H9 (cell line): ENCODE measurements around the gene HCN2. TPM values are rescaled to one million over a fixed set of nuclear protein-coding genes. Genes with fewer than 3 reads are reported as not detected.

Source experiments
- DNase-seq: peaks from one replicate; pipeline ENCODE4 v3.0.0-alpha.2; 2017
- H2AFZ ChIP-seq: one replicate; pipeline ENCODE4 v1.6.1; 2013; ENCODE audit warnings: mild to moderate bottlenecking, low read length, control low read depth, moderate library complexity
- H2AK5ac ChIP-seq: 2 replicates; pipeline ENCODE4 v1.6.1; 2013; ENCODE audit warnings: low read length, control low read depth, mixed read lengths; ENCODE audit not compliant: insufficient read length
- H2BK120ac ChIP-seq: one replicate; pipeline ENCODE4 v1.6.1; 2013; ENCODE audit warnings: low read depth, mild to moderate bottlenecking, low read length, control low read depth, inconsistent platforms; ENCODE audit not compliant: poor library complexity, severe bottlenecking
- H2BK12ac ChIP-seq: 2 replicates; pipeline ENCODE4 v1.6.1; 2013; ENCODE audit warnings: low read length, control low read depth, mixed read lengths, low read depth; ENCODE audit not compliant: insufficient read length
- H2BK15ac ChIP-seq: 2 replicates; pipeline ENCODE4 v1.6.1; 2013; ENCODE audit warnings: low read depth, low read length, control low read depth
- H2BK20ac ChIP-seq: one replicate; pipeline ENCODE4 v1.6.1; 2013; ENCODE audit warnings: low read depth, mild to moderate bottlenecking, low read length, control low read depth, inconsistent platforms; ENCODE audit not compliant: poor library complexity, severe bottlenecking
- H2BK5ac ChIP-seq: 2 replicates; pipeline ENCODE4 v1.6.1; 2013; ENCODE audit warnings: low read length, control low read depth, mixed read lengths; ENCODE audit not compliant: insufficient read length
- H3K14ac ChIP-seq: 2 replicates; pipeline ENCODE4 v1.6.1; 2013; ENCODE audit warnings: low read length, control low read depth; ENCODE audit not compliant: insufficient read depth
- H3K18ac ChIP-seq: 2 replicates; pipeline ENCODE4 v1.6.1; 2013; ENCODE audit warnings: low read depth, mild to moderate bottlenecking, mixed read lengths, low read length, control low read depth; ENCODE audit not compliant: insufficient read length
- H3K23ac ChIP-seq: 2 replicates; pipeline ENCODE4 v1.6.1; 2013; ENCODE audit warnings: low read length, control low read depth, mixed read lengths, low read depth; ENCODE audit not compliant: insufficient read length
- H3K23me2 ChIP-seq: 2 replicates; pipeline ENCODE4 v1.6.1; 2013; ENCODE audit warnings: low read depth, mild to moderate bottlenecking, mixed read lengths, low read length, control low read depth; ENCODE audit not compliant: insufficient read length, poor library complexity, severe bottlenecking
- H3K27ac ChIP-seq: 2 replicates; pipeline ENCODE4 v1.5.1; 2013; ENCODE audit warnings: low read length, control low read depth, mixed read lengths, low read depth; ENCODE audit not compliant: insufficient read length
- H3K27me3 ChIP-seq: 2 replicates; pipeline ENCODE4 v1.6.1; 2013; ENCODE audit warnings: low read length, control low read depth, inconsistent platforms; ENCODE audit not compliant: insufficient read depth
- H3K4ac ChIP-seq: 2 replicates; pipeline ENCODE4 v1.6.1; 2013; ENCODE audit warnings: low read depth, mild to moderate bottlenecking, control low read depth, inconsistent platforms, low read length, moderate library complexity
- H3K4me1 ChIP-seq: 2 replicates; pipeline ENCODE4 v1.6.1; 2013; ENCODE audit warnings: low read length, control low read depth, inconsistent platforms; ENCODE audit not compliant: insufficient read depth
- H3K4me2 ChIP-seq: 2 replicates; pipeline ENCODE4 v1.6.1; 2013; ENCODE audit warnings: low read length, control low read depth, mixed read lengths; ENCODE audit not compliant: insufficient read length, insufficient read depth
- H3K56ac ChIP-seq: 2 replicates; pipeline ENCODE4 v1.6.1; 2013; ENCODE audit warnings: low read depth, mild to moderate bottlenecking, mixed read lengths, low read length, control low read depth; ENCODE audit not compliant: insufficient read length
- H3K79me1 ChIP-seq: 2 replicates; pipeline ENCODE4 v1.6.1; 2013; ENCODE audit warnings: low read depth, mild to moderate bottlenecking, moderate library complexity, low read length, control low read depth, inconsistent platforms; ENCODE audit not compliant: insufficient read depth, poor library complexity, severe bottlenecking
- H3K79me2 ChIP-seq: 2 replicates; pipeline ENCODE4 v1.6.1; 2013; ENCODE audit warnings: low read length, control low read depth, inconsistent platforms; ENCODE audit not compliant: insufficient read depth
- H3K9ac ChIP-seq: 2 replicates; pipeline ENCODE4 v1.6.1; 2013; ENCODE audit warnings: low read length, control low read depth, mixed read lengths; ENCODE audit not compliant: insufficient read length; ENCODE audit errors: extremely low read depth
- H3K9me3 ChIP-seq: one replicate; pipeline ENCODE4 v1.6.1; 2013; ENCODE audit warnings: low read depth, low read length, inconsistent platforms; ENCODE audit not compliant: control insufficient read depth
- H3T11ph ChIP-seq: one replicate; pipeline ENCODE4 v1.6.1; 2013; ENCODE audit warnings: mild to moderate bottlenecking, low read length, control low read depth, inconsistent platforms
- H4K20me1 ChIP-seq: one replicate; pipeline ENCODE4 v1.6.1; 2013; ENCODE audit not compliant: control insufficient read depth, insufficient read length, insufficient read depth
- H4K5ac ChIP-seq: 2 replicates; pipeline ENCODE4 v1.6.1; 2013; ENCODE audit warnings: low read depth, mild to moderate bottlenecking, mixed read lengths, low read length, control low read depth; ENCODE audit not compliant: insufficient read length
- H4K8ac ChIP-seq: replicated peaks from 2 replicates; pipeline ENCODE4 v1.6.1; 2013; ENCODE audit warnings: low read length, control low read depth, mixed read lengths, low read depth; ENCODE audit not compliant: insufficient read length
- H4K91ac ChIP-seq: 2 replicates; pipeline ENCODE4 v1.6.1; 2013; ENCODE audit warnings: low read depth, mild to moderate bottlenecking, moderate library complexity, mixed read lengths, low read length, control low read depth; ENCODE audit not compliant: insufficient read length
- H3K27ac Mint-ChIP-seq, 3 experiments: 2 replicates in 2 of 3; 3 replicates in 1 of 3; pipeline ENCODE4 v1.8.0; 2020 to 2021; ENCODE audit warnings: mixed read lengths in 3 of 3, mild to moderate bottlenecking in 1 of 3, moderate library complexity in 1 of 3
- H3K27me3 Mint-ChIP-seq: 2 replicates; pipeline ENCODE4 v1.8.0; 2021; ENCODE audit warnings: low read depth, mild to moderate bottlenecking, moderate library complexity, mixed read lengths
- H3K36me3 Mint-ChIP-seq, 3 experiments: 2 replicates in 2 of 3; 3 replicates in 1 of 3; pipeline ENCODE4 v1.8.0; 2020 to 2021; ENCODE audit warnings: low read depth in 3 of 3, mixed read lengths in 3 of 3; ENCODE audit not compliant: insufficient read depth in 1 of 3
- H3K4me1 Mint-ChIP-seq, 2 experiments: 2 replicates each; pipeline ENCODE4 v1.8.0; 2020; ENCODE audit warnings: mixed read lengths in 2 of 2
- H3K4me3 Mint-ChIP-seq, 2 experiments: 2 replicates in 1 of 2; 3 replicates in 1 of 2; pipeline ENCODE4 v1.8.0; 2020 to 2021; ENCODE audit warnings: mild to moderate bottlenecking in 2 of 2, mixed read lengths in 2 of 2, moderate library complexity in 1 of 2
- H3K9me3 Mint-ChIP-seq, 2 experiments: 2 replicates in 1 of 2; 3 replicates in 1 of 2; pipeline ENCODE4 v1.8.0; 2020; ENCODE audit warnings: mild to moderate bottlenecking in 2 of 2, mixed read lengths in 2 of 2, moderate library complexity in 1 of 2
- WGBS: extraction: QIAGEN DNeasy Blood & Tissue Kit; methylation state at CpG from one replicate; pipeline ENCODE4 v1.1.7; 2013; ENCODE audit warnings: missing lambda C conversion rate, low lambda C conversion rate, mixed read lengths; ENCODE audit not compliant: insufficient read length; ENCODE audit errors: extremely low coverage; 5-methylcytosine and 5-hydroxymethylcytosine counted together
- total RNA-seq: library from RNA; stranded (reverse); gene quantifications from 2 replicates; pipeline ENCODE4 v1.2.1, GENCODE V29; 2021
- TF ChIP-seq, protein P1 (sequence below): fragments of 200-600 bp; sonication (generic); conservative IDR thresholded peaks from 3 replicates; pipeline ENCODE4 v1.8.0; 2021; ENCODE audit warnings: antibody characterized with exemption, mild to moderate bottlenecking

The HCN2 gene
- total RNA-seq, 1 experiment from 2014 or later = 3.7 TPM

GRCh38 chr19:648904-649801, 59.5 kb downstream of the HCN2 start:
- H2AK5ac ChIP-seq = no peak overlapping the region
- peaks cover 10 to 38% (median 26%) of the 10 kb centered on the region in 3 experiments for H3K36me3 Mint-ChIP-seq
- H2AFZ ChIP-seq = no peak overlapping the region
- H3K9me3 ChIP-seq = no peaks in the 10 kb centered on the region
- H3T11ph ChIP-seq = no peak overlapping the region
- H3K9ac ChIP-seq = no peak overlapping the region
- no peak overlapping the region for H4K91ac ChIP-seq
- no peak overlapping the region for H2BK15ac ChIP-seq
- no peak overlapping the region for H3K4ac ChIP-seq
- no peak overlapping the region for H3K56ac ChIP-seq
- no peak overlapping the region for H3K4me2 ChIP-seq
- no peak overlapping the region for H3K27ac ChIP-seq
- TF ChIP-seq, protein P1, sequence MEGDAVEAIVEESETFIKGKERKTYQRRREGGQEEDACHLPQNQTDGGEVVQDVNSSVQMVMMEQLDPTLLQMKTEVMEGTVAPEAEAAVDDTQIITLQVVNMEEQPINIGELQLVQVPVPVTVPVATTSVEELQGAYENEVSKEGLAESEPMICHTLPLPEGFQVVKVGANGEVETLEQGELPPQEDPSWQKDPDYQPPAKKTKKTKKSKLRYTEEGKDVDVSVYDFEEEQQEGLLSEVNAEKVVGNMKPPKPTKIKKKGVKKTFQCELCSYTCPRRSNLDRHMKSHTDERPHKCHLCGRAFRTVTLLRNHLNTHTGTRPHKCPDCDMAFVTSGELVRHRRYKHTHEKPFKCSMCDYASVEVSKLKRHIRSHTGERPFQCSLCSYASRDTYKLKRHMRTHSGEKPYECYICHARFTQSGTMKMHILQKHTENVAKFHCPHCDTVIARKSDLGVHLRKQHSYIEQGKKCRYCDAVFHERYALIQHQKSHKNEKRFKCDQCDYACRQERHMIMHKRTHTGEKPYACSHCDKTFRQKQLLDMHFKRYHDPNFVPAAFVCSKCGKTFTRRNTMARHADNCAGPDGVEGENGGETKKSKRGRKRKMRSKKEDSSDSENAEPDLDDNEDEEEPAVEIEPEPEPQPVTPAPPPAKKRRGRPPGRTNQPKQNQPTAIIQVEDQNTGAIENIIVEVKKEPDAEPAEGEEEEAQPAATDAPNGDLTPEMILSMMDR = no peak
- H2BK20ac ChIP-seq = no peak overlapping the region
- no peak overlapping the region for H2BK12ac ChIP-seq
- no peak overlapping the region for H3K4me3 Mint-ChIP-seq
- no peaks in the 10 kb centered on the region for H3K9me3 Mint-ChIP-seq
- no peak overlapping the region for H2BK120ac ChIP-seq
- no peak for DNase-seq
- H3K27me3 Mint-ChIP-seq = no peaks in the 10 kb centered on the region
- H3K23ac ChIP-seq = no peak overlapping the region
- H4K8ac ChIP-seq = no peak overlapping the region
- H3K79me2 ChIP-seq = peaks cover 12% of the 10 kb centered on the region
- H3K27me3 ChIP-seq = no peaks in the 10 kb centered on the region
- no peak overlapping the region for H3K14ac ChIP-seq
- H3K23me2 ChIP-seq = no peaks in the 10 kb centered on the region
- peaks cover 10% of the 10 kb centered on the region for H3K79me1 ChIP-seq
- no peaks in the 10 kb centered on the region for H3K4me1 Mint-ChIP-seq
- H4K20me1 ChIP-seq = no peaks in the 10 kb centered on the region
- no peaks in the 10 kb centered on the region for H3K4me1 ChIP-seq
- no peak overlapping the region for H2BK5ac ChIP-seq
- no peak overlapping the region for H3K27ac Mint-ChIP-seq
- no peak overlapping the region for H3K18ac ChIP-seq
- no peak overlapping the region for H4K5ac ChIP-seq
- no CpG with 5 or more reads among the region's 53 CpGs for WGBS
